WTC11 (cell line): ENCODE measurements around the gene ENO1.

Experiments used
- CREB1 ChIP-seq: sonication (generic); formaldehyde crosslinking; IDR thresholded peaks from 2 replicates; pipeline ENCODE4 v1.8.0; 2023; ENCODE audit warnings: mild to moderate bottlenecking, missing genetic modification reagents
- JUN ChIP-seq: sonication (generic); formaldehyde crosslinking; IDR thresholded peaks from 2 replicates; pipeline ENCODE4 v1.8.0; 2023; ENCODE audit warnings: mild to moderate bottlenecking, missing genetic modification reagents
- NFYB ChIP-seq: sonication (generic); formaldehyde crosslinking; conservative IDR thresholded peaks from 2 replicates; pipeline ENCODE4 v1.8.0; 2022; ENCODE audit warnings: low read depth, missing genetic modification reagents
- NR1H2 ChIP-seq: sonication (generic); formaldehyde crosslinking; IDR thresholded peaks from 2 replicates; pipeline ENCODE4 v1.9.0; 2021; ENCODE audit warnings: mild to moderate bottlenecking, moderate library complexity, missing genetic modification reagents
- NR2C2 ChIP-seq: sonication (generic); formaldehyde crosslinking; IDR thresholded peaks from 2 replicates; pipeline ENCODE4 v1.8.0; 2022; ENCODE audit warnings: mild to moderate bottlenecking, missing genetic modification reagents
- TCF7 ChIP-seq: sonication (generic); formaldehyde crosslinking; IDR thresholded peaks from 2 replicates; pipeline ENCODE4 v1.8.0; 2022; ENCODE audit warnings: mild to moderate bottlenecking, low read depth, missing genetic modification reagents, moderate library complexity
- TEAD4 ChIP-seq: sonication (generic); formaldehyde crosslinking; IDR thresholded peaks from 2 replicates; pipeline ENCODE4 v1.8.0; 2022; ENCODE audit warnings: mild to moderate bottlenecking, missing genetic modification reagents
- ZNF121 ChIP-seq: sonication (generic); formaldehyde crosslinking; IDR thresholded peaks from 2 replicates; pipeline ENCODE4 v1.8.0; 2023; ENCODE audit warnings: missing genetic modification reagents
- ZNF317 ChIP-seq: sonication (generic); formaldehyde crosslinking; IDR thresholded peaks from 2 replicates; pipeline ENCODE4 v1.8.1; 2023; ENCODE audit warnings: low read depth, mild to moderate bottlenecking, moderate library complexity, missing genetic modification reagents, borderline replicate concordance
- TF ChIP-seq, protein P1 (sequence below): fragments of 200-600 bp; IDR thresholded peaks from 2 replicates; pipeline ENCODE4 v1.8.0; 2022; ENCODE audit warnings: antibody characterized with exemption
- TF ChIP-seq, protein P2 (sequence below): sonication (generic); formaldehyde crosslinking; IDR thresholded peaks from 2 replicates; pipeline ENCODE4 v1.8.1; 2023; ENCODE audit warnings: mild to moderate bottlenecking, missing genetic modification reagents, moderate library complexity
- TF ChIP-seq, protein P3 (sequence below): sonication (generic); formaldehyde crosslinking; IDR thresholded peaks from 2 replicates; pipeline ENCODE4 v1.8.1; 2023; ENCODE audit warnings: mild to moderate bottlenecking, missing genetic modification reagents
- TF ChIP-seq, protein P4 (sequence below): sonication (generic); formaldehyde crosslinking; IDR thresholded peaks from 2 replicates; pipeline ENCODE4 v1.8.1; 2023; ENCODE audit warnings: mild to moderate bottlenecking, missing genetic modification reagents, borderline replicate concordance
- TF ChIP-seq, protein P5 (sequence below): sonication (generic); formaldehyde crosslinking; IDR thresholded peaks from 2 replicates; pipeline ENCODE4 v1.8.1; 2023; ENCODE audit warnings: mild to moderate bottlenecking, missing genetic modification reagents, moderate library complexity

DNA sequence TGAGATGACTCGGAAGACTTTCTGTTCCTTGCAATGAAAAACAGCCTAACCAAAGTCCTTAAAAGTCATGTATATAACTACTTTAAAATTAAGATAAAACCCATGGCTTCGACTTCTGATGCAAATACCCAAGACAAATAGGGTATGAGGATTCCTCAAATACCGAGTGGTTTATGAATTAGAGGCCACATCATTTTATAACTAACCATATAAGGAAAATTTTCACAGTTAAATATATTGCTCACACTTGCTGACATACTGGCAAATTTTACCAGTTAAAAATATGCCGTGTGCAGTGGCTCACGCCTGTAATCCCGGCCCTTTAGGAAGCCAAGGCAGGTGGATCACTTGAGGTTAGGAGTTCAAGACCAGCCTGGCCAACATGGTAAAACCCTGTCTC, 66.4 kb downstream of the ENO1 start:
- TF ChIP-seq, protein P1, sequence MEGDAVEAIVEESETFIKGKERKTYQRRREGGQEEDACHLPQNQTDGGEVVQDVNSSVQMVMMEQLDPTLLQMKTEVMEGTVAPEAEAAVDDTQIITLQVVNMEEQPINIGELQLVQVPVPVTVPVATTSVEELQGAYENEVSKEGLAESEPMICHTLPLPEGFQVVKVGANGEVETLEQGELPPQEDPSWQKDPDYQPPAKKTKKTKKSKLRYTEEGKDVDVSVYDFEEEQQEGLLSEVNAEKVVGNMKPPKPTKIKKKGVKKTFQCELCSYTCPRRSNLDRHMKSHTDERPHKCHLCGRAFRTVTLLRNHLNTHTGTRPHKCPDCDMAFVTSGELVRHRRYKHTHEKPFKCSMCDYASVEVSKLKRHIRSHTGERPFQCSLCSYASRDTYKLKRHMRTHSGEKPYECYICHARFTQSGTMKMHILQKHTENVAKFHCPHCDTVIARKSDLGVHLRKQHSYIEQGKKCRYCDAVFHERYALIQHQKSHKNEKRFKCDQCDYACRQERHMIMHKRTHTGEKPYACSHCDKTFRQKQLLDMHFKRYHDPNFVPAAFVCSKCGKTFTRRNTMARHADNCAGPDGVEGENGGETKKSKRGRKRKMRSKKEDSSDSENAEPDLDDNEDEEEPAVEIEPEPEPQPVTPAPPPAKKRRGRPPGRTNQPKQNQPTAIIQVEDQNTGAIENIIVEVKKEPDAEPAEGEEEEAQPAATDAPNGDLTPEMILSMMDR: no peak
- TF ChIP-seq JUN (CRISPR knock-in tag) (no peak), NR1H2 (no peak), NR2C2 (no peak), ZNF317 (CRISPR knock-in tag) (no peak), NFYB (CRISPR knock-in tag) (no peak), TEAD4 (CRISPR knock-in tag) (no peak), TCF7 (no peak), ZNF121 (CRISPR knock-in tag) (no peak), CREB1 (CRISPR knock-in tag) (no peak)
- TF ChIP-seq, protein P2, sequence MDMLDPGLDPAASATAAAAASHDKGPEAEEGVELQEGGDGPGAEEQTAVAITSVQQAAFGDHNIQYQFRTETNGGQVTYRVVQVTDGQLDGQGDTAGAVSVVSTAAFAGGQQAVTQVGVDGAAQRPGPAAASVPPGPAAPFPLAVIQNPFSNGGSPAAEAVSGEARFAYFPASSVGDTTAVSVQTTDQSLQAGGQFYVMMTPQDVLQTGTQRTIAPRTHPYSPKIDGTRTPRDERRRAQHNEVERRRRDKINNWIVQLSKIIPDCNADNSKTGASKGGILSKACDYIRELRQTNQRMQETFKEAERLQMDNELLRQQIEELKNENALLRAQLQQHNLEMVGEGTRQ (CRISPR knock-in tag): no peak
- TF ChIP-seq, protein P3, sequence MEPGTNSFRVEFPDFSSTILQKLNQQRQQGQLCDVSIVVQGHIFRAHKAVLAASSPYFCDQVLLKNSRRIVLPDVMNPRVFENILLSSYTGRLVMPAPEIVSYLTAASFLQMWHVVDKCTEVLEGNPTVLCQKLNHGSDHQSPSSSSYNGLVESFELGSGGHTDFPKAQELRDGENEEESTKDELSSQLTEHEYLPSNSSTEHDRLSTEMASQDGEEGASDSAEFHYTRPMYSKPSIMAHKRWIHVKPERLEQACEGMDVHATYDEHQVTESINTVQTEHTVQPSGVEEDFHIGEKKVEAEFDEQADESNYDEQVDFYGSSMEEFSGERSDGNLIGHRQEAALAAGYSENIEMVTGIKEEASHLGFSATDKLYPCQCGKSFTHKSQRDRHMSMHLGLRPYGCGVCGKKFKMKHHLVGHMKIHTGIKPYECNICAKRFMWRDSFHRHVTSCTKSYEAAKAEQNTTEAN (CRISPR knock-in tag): no peak
- TF ChIP-seq, protein P4, sequence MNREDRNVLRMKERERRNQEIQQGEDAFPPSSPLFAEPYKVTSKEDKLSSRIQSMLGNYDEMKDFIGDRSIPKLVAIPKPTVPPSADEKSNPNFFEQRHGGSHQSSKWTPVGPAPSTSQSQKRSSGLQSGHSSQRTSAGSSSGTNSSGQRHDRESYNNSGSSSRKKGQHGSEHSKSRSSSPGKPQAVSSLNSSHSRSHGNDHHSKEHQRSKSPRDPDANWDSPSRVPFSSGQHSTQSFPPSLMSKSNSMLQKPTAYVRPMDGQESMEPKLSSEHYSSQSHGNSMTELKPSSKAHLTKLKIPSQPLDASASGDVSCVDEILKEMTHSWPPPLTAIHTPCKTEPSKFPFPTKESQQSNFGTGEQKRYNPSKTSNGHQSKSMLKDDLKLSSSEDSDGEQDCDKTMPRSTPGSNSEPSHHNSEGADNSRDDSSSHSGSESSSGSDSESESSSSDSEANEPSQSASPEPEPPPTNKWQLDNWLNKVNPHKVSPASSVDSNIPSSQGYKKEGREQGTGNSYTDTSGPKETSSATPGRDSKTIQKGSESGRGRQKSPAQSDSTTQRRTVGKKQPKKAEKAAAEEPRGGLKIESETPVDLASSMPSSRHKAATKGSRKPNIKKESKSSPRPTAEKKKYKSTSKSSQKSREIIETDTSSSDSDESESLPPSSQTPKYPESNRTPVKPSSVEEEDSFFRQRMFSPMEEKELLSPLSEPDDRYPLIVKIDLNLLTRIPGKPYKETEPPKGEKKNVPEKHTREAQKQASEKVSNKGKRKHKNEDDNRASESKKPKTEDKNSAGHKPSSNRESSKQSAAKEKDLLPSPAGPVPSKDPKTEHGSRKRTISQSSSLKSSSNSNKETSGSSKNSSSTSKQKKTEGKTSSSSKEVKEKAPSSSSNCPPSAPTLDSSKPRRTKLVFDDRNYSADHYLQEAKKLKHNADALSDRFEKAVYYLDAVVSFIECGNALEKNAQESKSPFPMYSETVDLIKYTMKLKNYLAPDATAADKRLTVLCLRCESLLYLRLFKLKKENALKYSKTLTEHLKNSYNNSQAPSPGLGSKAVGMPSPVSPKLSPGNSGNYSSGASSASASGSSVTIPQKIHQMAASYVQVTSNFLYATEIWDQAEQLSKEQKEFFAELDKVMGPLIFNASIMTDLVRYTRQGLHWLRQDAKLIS (CRISPR knock-in tag): no peak
- TF ChIP-seq, protein P5, sequence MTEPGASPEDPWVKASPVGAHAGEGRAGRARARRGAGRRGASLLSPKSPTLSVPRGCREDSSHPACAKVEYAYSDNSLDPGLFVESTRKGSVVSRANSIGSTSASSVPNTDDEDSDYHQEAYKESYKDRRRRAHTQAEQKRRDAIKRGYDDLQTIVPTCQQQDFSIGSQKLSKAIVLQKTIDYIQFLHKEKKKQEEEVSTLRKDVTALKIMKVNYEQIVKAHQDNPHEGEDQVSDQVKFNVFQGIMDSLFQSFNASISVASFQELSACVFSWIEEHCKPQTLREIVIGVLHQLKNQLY (CRISPR knock-in tag): no peak
